Peyer's patch (tissue), 4 donors: ENCODE data around the gene TST. TPM values are rescaled to one million over a fixed set of nuclear protein-coding genes. Genes with fewer than 3 reads are reported as not detected.

ENCODE experiments used
- DNase-seq, 3 donors: peaks; one replicate each; pipeline ENCODE4 v3.0.0-alpha.2; 2017 to 2019
- H3K27ac ChIP-seq, 4 donors: fragments of 200-600 bp; sonication (generic); one replicate each; pipeline ENCODE4 v1.5.1; 2016 to 2019
- H3K27me3 ChIP-seq, 2 donors: fragments of 200-600 bp; sonication (generic); one replicate each; pipeline ENCODE4 v1.5.1; 2019
- H3K36me3 ChIP-seq, 3 donors: fragments of 200-600 bp; sonication (generic); one replicate each; pipeline ENCODE4 v1.5.1; 2016 to 2019
- H3K4me1 ChIP-seq, 4 donors: fragments of 200-600 bp; sonication (generic); one replicate each; pipeline ENCODE4 v1.5.1; 2016 to 2019
- H3K4me3 ChIP-seq, 4 donors: fragments of 200-600 bp; sonication (generic); 1 replicate in 3 of 4; 2 replicates in 1 of 4; pipeline ENCODE4 v1.5.1; 2016 to 2019; ENCODE audit warnings: mild to moderate bottlenecking in 1 of 4
- H3K9me3 ChIP-seq, 4 donors: fragments of 200-600 bp; sonication (generic); one replicate each; pipeline ENCODE4 v1.5.1; 2016 to 2019; ENCODE audit warnings: mild to moderate bottlenecking in 1 of 4
- POLR2A ChIP-seq, 2 donors: fragments of 450-650 bp; IDR thresholded peaks; one replicate each; pipeline ENCODE4 v1.5.1; 2017; ENCODE audit warnings: antibody characterized with exemption in 2 of 2, mild to moderate bottlenecking in 2 of 2, moderate library complexity in 2 of 2
- total RNA-seq, 4 donors: library from RNA; depleted of rRNA; stranded (reverse); fragments of >200 nt; gene quantifications; one replicate each; pipeline ENCODE4 v1.1.0, GENCODE V29; 2016
- TF ChIP-seq, protein P1 (sequence below), 6 experiments: fragments of 450-650 bp in 4 of 6; fragments of 200-600 bp in 2 of 6; sonication (generic) in 1 of 6; IDR thresholded peaks; one replicate each; pipeline ENCODE4 v1.5.1; 2017 to 2019; ENCODE audit warnings: antibody characterized with exemption in 6 of 6, mild to moderate bottlenecking in 3 of 6, moderate library complexity in 1 of 6

TST gene
- total RNA-seq, 4 donors from 2014 or later = 93.3 to 485 (median 249) TPM

GRCh38 chr22:37051391-37052385 is 32.4 kb upstream of the TST start, which contains the start of gene KCTD17:
KCTD17 (plus strand) TSS chr22:37051742; CDS start chr22:37051761, 19 bp downstream.
- H3K4me3 ChIP-seq = peak within 1 kb of the TSS; percentile 50 to 84 (median 70)
- no peaks in the 10 kb centered on the region for H3K27me3 ChIP-seq
- TF ChIP-seq, protein P1, sequence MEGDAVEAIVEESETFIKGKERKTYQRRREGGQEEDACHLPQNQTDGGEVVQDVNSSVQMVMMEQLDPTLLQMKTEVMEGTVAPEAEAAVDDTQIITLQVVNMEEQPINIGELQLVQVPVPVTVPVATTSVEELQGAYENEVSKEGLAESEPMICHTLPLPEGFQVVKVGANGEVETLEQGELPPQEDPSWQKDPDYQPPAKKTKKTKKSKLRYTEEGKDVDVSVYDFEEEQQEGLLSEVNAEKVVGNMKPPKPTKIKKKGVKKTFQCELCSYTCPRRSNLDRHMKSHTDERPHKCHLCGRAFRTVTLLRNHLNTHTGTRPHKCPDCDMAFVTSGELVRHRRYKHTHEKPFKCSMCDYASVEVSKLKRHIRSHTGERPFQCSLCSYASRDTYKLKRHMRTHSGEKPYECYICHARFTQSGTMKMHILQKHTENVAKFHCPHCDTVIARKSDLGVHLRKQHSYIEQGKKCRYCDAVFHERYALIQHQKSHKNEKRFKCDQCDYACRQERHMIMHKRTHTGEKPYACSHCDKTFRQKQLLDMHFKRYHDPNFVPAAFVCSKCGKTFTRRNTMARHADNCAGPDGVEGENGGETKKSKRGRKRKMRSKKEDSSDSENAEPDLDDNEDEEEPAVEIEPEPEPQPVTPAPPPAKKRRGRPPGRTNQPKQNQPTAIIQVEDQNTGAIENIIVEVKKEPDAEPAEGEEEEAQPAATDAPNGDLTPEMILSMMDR (IDR thresholded peaks at IDR 0.05) = no peak
- TF ChIP-seq POLR2A (IDR thresholded peaks at IDR 0.05) = peak in 1 of 2 donors; percentile 24
- peak; percentile 71 to 86 (median 78) for DNase-seq
- H3K36me3 ChIP-seq = peaks cover 0 to 4% (median 0%) of the 10 kb centered on the region in 3 donors
- no peaks in the 10 kb centered on the region for H3K9me3 ChIP-seq
- H3K27ac ChIP-seq = peak within 1 kb of the TSS; percentile 3 to 61 (median 36)
- peaks cover 6 to 32% (median 7%) of the 10 kb centered on the region in 4 donors for H3K4me1 ChIP-seq

GRCh38 chr22:37050913-37051312 is 31.7 kb upstream of the TST start:
- Histone ChIP-seq H3K4me3 (peak overlapping the region in 1 of 4 donors; percentile 84), H3K4me1 (peaks cover 6 to 32% (median 7%) of the 10 kb centered on the region in 4 donors), H3K27me3 (no peaks in the 10 kb centered on the region), H3K9me3 (no peaks in the 10 kb centered on the region), H3K36me3 (no peaks in the 10 kb centered on the region), H3K27ac (peak overlapping the region in 2 of 4 donors; percentile 3 to 43)
- TF ChIP-seq, protein P1 (IDR thresholded peaks at IDR 0.05) = no peak
- TF ChIP-seq POLR2A (IDR thresholded peaks at IDR 0.05) = no peak
- no peak for DNase-seq

- no peak for TF ChIP-seq POLR2A (IDR thresholded peaks at IDR 0.05)
- TF ChIP-seq, protein P1 (IDR thresholded peaks at IDR 0.05) = no peak
- Histone ChIP-seq H3K4me1 (peaks cover 6 to 34% (median 7%) of the 10 kb centered on the region in 4 donors), H3K27ac (no peak overlapping the region), H3K36me3 (no peaks in the 10 kb centered on the region), H3K4me3 (no peak overlapping the region), H3K9me3 (no peaks in the 10 kb centered on the region), H3K27me3 (no peaks in the 10 kb centered on the region)
- no peak for DNase-seq
Measured at GRCh38 chr22:37049224-37049623, 30.0 kb upstream of the TST start.

- Histone ChIP-seq H3K27ac (no peak overlapping the region), H3K4me3 (no peak overlapping the region), H3K27me3 (no peaks in the 10 kb centered on the region), H3K4me1 (peaks cover 6 to 34% (median 7%) of the 10 kb centered on the region in 4 donors), H3K9me3 (no peaks in the 10 kb centered on the region), H3K36me3 (no peaks in the 10 kb centered on the region)
- DNase-seq = no peak
- TF ChIP-seq, protein P1 (IDR thresholded peaks at IDR 0.05) = no peak
- no peak for TF ChIP-seq POLR2A (IDR thresholded peaks at IDR 0.05)
Measured at GRCh38 chr22:37048133-37048532, 28.9 kb upstream of the TST start.

- Histone ChIP-seq H3K4me1 (peaks cover 2 to 39% (median 4%) of the 10 kb centered on the region in 4 donors), H3K27me3 (no peaks in the 10 kb centered on the region), H3K4me3 (no peak overlapping the region), H3K36me3 (no peaks in the 10 kb centered on the region), H3K27ac (no peak overlapping the region), H3K9me3 (no peaks in the 10 kb centered on the region)
- DNase-seq = no peak
- no peak for TF ChIP-seq POLR2A (IDR thresholded peaks at IDR 0.05)
- TF ChIP-seq, protein P1 (IDR thresholded peaks at IDR 0.05) = no peak
Measured at GRCh38 chr22:37047006-37047405, 27.8 kb upstream of the TST start.
